SU-DHL-6 (cell line): Measurements from ENCODE around the gene HNRNPAB.

ENCODE experiments used
- H2AFZ ChIP-seq: fragments of 200-600 bp; sonication (generic); 2 replicates; pipeline ENCODE4 v1.6.1; 2014; ENCODE audit warnings: low read depth, mild to moderate bottlenecking, moderate library complexity, mixed read lengths, antibody characterized with exemption, low read length; ENCODE audit not compliant: severe bottlenecking
- H3F3A ChIP-seq: fragments of 200-600 bp; shearing (Covaris generic); 2 replicates; pipeline ENCODE4 v1.6.0; 2016; ENCODE audit warnings: antibody characterized with exemption, mild to moderate bottlenecking; ENCODE audit not compliant: insufficient read depth
- H3K27ac ChIP-seq: fragments of 200-600 bp; sonication (generic); 2 replicates; pipeline ENCODE4 v1.5.1; 2016; ENCODE audit warnings: low read depth, mild to moderate bottlenecking, low read length, moderate library complexity, mixed read lengths
- H3K27me3 ChIP-seq: fragments of 200-600 bp; sonication (generic), shearing (Covaris generic); 2 replicates; pipeline ENCODE4 v1.6.0; 2014; ENCODE audit warnings: mild to moderate bottlenecking, low read length
- H3K36me3 ChIP-seq: fragments of 200-600 bp; sonication (generic); 2 replicates; pipeline ENCODE4 v1.6.1; 2014; ENCODE audit warnings: mild to moderate bottlenecking, low read length, mixed read lengths
- H3K4me2 ChIP-seq: fragments of 300-600, 200-600 bp; shearing (Covaris generic), sonication (generic); 2 replicates; pipeline ENCODE4 v1.6.0; 2014; ENCODE audit warnings: low read length, low read depth, mild to moderate bottlenecking; ENCODE audit not compliant: poor library complexity, severe bottlenecking
- H3K4me3 ChIP-seq: fragments of 200-600 bp; sonication (generic); 2 replicates; pipeline ENCODE4 v1.5.1; 2014; ENCODE audit warnings: antibody characterized with exemption, low read length, mild to moderate bottlenecking, mixed read lengths; ENCODE audit not compliant: insufficient read depth, poor library complexity, severe bottlenecking
- H3K79me2 ChIP-seq: fragments of 200-600 bp; sonication (generic); 2 replicates; pipeline ENCODE4 v1.6.1; 2014; ENCODE audit warnings: mild to moderate bottlenecking, low read length, moderate library complexity; ENCODE audit not compliant: insufficient read depth
- H3K9ac ChIP-seq: fragments of 200-600 bp; sonication (generic); 2 replicates; pipeline ENCODE4 v1.7.0; 2014; ENCODE audit warnings: mild to moderate bottlenecking, low read length
- H3K9me2 ChIP-seq: fragments of 200-600 bp; sonication (generic); replicated peaks from 2 replicates; pipeline ENCODE4 v1.6.1; 2014; ENCODE audit warnings: low read length; ENCODE audit not compliant: insufficient read depth
- H3K9me3 ChIP-seq: fragments of 200-600 bp; sonication (generic); 2 replicates; pipeline ENCODE4 v1.6.1; 2014; ENCODE audit warnings: low read length, mixed read lengths; ENCODE audit not compliant: insufficient read depth
- H4K20me1 ChIP-seq: fragments of 200-600 bp; sonication (generic); 2 replicates; pipeline ENCODE4 v1.6.1; 2014; ENCODE audit warnings: low read depth, mild to moderate bottlenecking, antibody characterized with exemption, low read length, moderate library complexity, mixed read lengths
- CTCF ChIP-seq: fragments of 200-600 bp; sonication (generic); IDR thresholded peaks from one replicate; pipeline ENCODE4 v1.5.1; 2017; ENCODE audit warnings: antibody characterized with exemption, mild to moderate bottlenecking, low read length, moderate library complexity; ENCODE audit not compliant: insufficient read depth, poor library complexity, severe bottlenecking
- EZH2phosphoT487 ChIP-seq: fragments of 200-600 bp; sonication (generic), shearing (Covaris generic); conservative IDR thresholded peaks from 2 replicates; pipeline ENCODE4 v1.6.1; 2018; ENCODE audit warnings: mild to moderate bottlenecking, antibody characterized with exemption, low read length, moderate library complexity, mixed read lengths

The HNRNPAB gene

DNA sequence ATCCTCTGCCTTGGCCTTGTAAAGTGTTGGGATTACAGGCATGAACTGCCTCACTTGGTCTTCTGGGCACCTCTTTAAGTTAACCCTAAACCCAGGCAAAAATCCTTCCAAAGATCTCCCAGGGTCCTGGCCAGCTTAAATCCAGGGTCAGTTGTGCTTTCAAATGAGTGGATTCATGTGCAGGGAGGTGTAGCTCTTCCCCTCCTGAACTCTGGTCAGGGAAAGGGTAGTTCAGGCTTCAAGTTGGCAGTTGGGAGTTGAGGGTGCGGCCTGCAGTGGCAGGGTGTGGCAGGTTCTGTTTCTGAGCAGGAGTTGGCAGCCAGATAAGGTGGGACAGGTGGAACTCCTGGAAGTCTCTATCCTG lies 3.6 kb downstream of the HNRNPAB start:
- Histone ChIP-seq H3K9me3 (no peaks in the 10 kb centered on the region), H3K27ac (no peak overlapping the region), H3F3A (peaks cover 76% of the 10 kb centered on the region), H3K9me2 (no peaks in the 10 kb centered on the region), H4K20me1 (peaks cover 40% of the 10 kb centered on the region), H3K4me2 (no peak overlapping the region), H3K27me3 (no peaks in the 10 kb centered on the region), H3K9ac (no peak overlapping the region), H3K4me3 (no peak overlapping the region), H3K36me3 (peaks cover 50% of the 10 kb centered on the region), H2AFZ (no peak overlapping the region), H3K79me2 (peaks cover 48% of the 10 kb centered on the region)
- TF ChIP-seq CTCF (no peak), EZH2phosphoT487 (no peak)

DNA sequence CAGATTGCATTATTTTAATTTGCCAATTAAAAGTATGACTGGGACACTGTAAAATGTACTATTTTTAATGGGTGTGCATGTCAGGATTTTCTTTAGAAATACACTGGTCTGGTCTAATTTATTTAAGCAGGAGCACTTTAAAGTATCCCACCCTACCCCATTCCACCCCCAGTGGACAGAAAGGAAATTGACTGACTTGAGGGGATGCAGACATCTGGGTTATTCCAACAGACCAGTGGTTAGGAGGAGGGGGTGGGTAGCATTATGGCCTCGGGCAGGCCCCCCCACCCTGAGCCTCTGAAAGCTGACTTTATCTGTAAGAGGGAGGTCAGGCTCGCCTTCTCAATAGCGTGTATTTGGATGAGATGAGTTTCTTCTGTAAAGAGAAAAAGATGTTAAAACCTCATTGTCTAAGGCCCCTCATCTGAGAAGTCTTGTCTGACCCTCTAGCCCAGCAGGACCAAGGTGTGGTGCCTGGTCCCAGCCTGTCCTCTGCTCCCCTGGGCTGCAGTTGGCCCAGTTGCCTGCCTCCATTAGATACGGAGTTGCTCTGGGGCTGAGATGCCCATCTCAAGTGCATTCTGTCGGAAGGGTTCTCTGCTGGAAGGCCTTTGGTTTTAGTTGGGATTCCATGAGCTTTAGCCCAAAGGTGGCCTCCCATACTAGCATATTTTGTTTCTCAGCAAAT lies 4.4 kb downstream of the HNRNPAB start:
- no peaks in the 10 kb centered on the region for H3K9me3 ChIP-seq
- H3K4me3 ChIP-seq = no peak overlapping the region
- TF ChIP-seq CTCF = no peak
- TF ChIP-seq EZH2phosphoT487 = no peak
- H3K9ac ChIP-seq = no peak overlapping the region
- H3F3A ChIP-seq = peaks cover 84% of the 10 kb centered on the region
- no peaks in the 10 kb centered on the region for H3K27me3 ChIP-seq
- no peaks in the 10 kb centered on the region for H3K9me2 ChIP-seq
- no peak overlapping the region for H3K4me2 ChIP-seq
- H4K20me1 ChIP-seq = peaks cover 40% of the 10 kb centered on the region
- no peak overlapping the region for H2AFZ ChIP-seq
- H3K79me2 ChIP-seq = peaks cover 46% of the 10 kb centered on the region
- H3K36me3 ChIP-seq = peaks cover 50% of the 10 kb centered on the region
- H3K27ac ChIP-seq = no peak overlapping the region

DNA sequence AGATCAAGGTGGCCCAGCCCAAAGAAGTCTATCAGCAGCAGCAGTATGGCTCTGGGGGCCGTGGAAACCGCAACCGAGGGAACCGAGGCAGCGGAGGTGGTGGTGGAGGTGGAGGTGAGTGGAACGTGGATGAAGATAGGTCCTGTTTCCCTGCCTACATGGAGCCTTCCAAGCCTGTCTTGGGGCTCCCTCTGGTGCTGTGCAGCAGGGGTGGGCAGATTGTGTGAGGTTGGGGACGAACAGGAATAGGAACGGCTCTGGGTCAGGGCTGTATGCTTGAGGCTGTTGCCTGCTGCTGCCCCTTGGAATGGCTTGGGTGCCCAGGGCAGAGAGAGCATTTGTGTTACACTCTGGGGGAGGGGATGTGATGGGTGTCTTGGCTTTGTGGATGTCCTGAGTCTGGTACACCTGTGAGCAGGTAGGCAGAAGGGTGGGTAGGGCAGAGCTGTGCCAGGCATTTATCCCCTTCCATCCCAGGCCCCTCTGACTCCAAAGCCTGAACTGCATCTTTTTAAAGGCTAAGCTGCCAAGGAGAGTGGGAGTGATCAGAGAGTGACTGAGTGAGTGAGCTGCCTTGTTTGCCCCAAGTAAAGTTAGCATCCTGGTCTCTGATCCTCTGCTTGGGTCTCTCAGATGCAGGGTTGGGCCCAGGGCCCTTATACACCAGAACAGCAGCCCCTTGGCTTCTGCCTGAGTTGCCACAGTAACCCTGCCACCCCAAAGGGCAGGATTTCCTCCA lies 5.2 kb downstream of the HNRNPAB start:
- H3K27ac ChIP-seq = no peak overlapping the region
- peaks cover 86% of the 10 kb centered on the region for H3F3A ChIP-seq
- H3K79me2 ChIP-seq = peaks cover 40% of the 10 kb centered on the region
- no peaks in the 10 kb centered on the region for H3K9me3 ChIP-seq
- no peaks in the 10 kb centered on the region for H3K27me3 ChIP-seq
- TF ChIP-seq CTCF (no peak), EZH2phosphoT487 (no peak)
- no peak overlapping the region for H3K4me3 ChIP-seq
- no peak overlapping the region for H3K9ac ChIP-seq
- no peak overlapping the region for H3K4me2 ChIP-seq
- peaks cover 40% of the 10 kb centered on the region for H4K20me1 ChIP-seq
- no peaks in the 10 kb centered on the region for H3K9me2 ChIP-seq
- H2AFZ ChIP-seq = no peak overlapping the region
- H3K36me3 ChIP-seq = peaks cover 50% of the 10 kb centered on the region
